ENCODE data around the gene TAL1.

TAL1 gene

GRCh38 chr1:47229031-47229885 is 2.8 kb downstream of the TAL1 start:
- no peak for DNase-seq

GRCh38 chr1:47228644-47229030 is 3.4 kb downstream of the TAL1 start:
- no peak for DNase-seq

GRCh38 chr1:47227341-47228232 is 4.4 kb downstream of the TAL1 start:
- no peak for DNase-seq

GRCh38 chr1:47226839-47227215 is 5.2 kb downstream of the TAL1 start:
- no peak for DNase-seq

- DNase-seq: no peak
Observed at GRCh38 chr1:47226121-47226838, 5.7 kb downstream of the TAL1 start.

- DNase-seq: no peak
Observed at GRCh38 chr1:47225430-47226100, 6.5 kb downstream of the TAL1 start.

- DNase-seq: no peak
Observed at GRCh38 chr1:47224676-47225399, 7.2 kb downstream of the TAL1 start.

GRCh38 chr1:47223921-47224675 is 7.9 kb downstream of the TAL1 start:
- DNase-seq: no peak

GRCh38 chr1:47223174-47223920 is 8.7 kb downstream of the TAL1 start:
- DNase-seq: no peak

GRCh38 chr1:47222476-47222875 is 9.5 kb downstream of the TAL1 start:
- DNase-seq: no peak

GRCh38 chr1:47219590-47220220 is 12.3 kb downstream of the TAL1 start:
- no peak for DNase-seq

- no peak for DNase-seq
Observed at GRCh38 chr1:47219001-47219400, 13.0 kb downstream of the TAL1 start.

- no peak for DNase-seq
Observed at GRCh38 chr1:47216278-47217059, 15.6 kb downstream of the TAL1 start.

- DNase-seq: no peak
Observed at GRCh38 chr1:47215713-47216112, 16.3 kb downstream of the TAL1 start.

GRCh38 chr1:47214549-47214948 is 17.5 kb downstream of the TAL1 start:
- no peak for DNase-seq

- DNase-seq: no peak
Observed at GRCh38 chr1:47213230-47213963, 18.6 kb downstream of the TAL1 start.

GRCh38 chr1:47212636-47213229 is 19.3 kb downstream of the TAL1 start:
- DNase-seq: no peak

GRCh38 chr1:47211796-47212269 is 20.2 kb downstream of the TAL1 start:
- peak; percentile 66 for DNase-seq

Data from Kasumi-1 (cell line).